HG03060 (cell line): ENCODE results near the gene CC2D2A.
"Not testable (repeated sequence)": the region's sequence is repeated elsewhere in the genome, so short reads cannot be mapped to it uniquely, and the experiment has no call there.

Experiments
- ATAC-seq: cut with Tn5 transposase; IDR thresholded peaks from one replicate; pipeline ENCODE4 v1.9.1; 2021; ENCODE audit warnings: low read depth, moderate number of reproducible peaks; ENCODE audit not compliant: unreplicated experiment

The CC2D2A gene

DNA sequence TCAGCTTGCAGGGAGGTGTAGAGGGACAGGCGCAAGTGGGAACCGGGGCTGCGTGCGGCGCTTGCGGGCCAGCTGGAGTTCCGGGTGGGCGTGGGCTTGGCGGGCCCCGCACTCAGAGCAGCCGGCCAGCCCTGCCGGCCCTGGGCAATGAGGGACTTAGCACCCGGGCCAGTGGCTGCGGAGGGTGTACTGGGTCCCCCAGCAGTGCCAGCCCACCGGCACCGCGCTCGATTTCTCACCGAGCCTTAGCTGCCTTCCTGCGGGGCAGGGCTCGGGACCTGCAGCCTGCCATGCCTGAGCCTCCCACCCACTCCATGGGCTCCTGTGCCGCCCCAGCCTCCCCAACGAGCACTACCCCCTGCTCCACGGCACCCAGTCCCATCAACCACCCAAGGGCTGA, 145.2 kb downstream of the CC2D2A start:
- ATAC-seq, result not testable (repeated sequence)

DNA sequence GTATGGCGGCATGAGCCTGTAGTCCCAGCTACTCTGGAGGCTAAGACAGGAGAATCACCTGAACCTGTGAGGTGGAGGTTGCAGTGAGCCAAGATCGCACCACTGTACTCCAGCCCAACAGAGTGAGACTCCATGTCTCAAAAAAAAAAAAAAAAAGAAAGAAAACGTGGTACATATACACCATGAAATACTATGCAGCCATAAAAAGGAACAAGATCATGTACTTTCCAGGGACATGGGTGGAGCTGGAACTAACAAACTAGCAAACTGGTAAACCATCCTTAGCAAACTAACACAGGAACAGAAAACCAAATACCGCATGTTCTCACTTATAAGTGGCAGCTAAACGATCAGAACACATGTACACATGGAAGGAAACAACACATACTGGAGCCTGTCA, 147.7 kb downstream of the CC2D2A start:
- ATAC-seq, result not testable (repeated sequence)

DNA sequence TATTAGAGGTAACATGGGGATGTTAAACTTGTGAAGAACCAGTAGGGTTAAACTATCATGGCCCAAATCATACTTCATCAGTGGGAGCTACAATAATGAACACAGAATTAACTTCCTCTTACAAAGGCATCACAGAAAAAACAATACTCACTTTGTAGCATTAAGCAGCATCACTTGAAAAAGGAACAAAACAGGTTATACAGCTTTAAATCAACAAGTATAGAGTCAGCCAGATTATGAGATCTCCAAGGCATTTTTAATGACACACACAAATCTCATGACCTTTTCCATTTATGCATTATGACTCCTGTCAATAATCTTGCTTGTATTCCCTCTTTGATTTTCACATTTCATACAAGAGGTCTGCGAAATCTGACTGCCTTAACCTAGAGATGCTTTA, 167.1 kb downstream of the CC2D2A start:
- no peak for ATAC-seq

DNA sequence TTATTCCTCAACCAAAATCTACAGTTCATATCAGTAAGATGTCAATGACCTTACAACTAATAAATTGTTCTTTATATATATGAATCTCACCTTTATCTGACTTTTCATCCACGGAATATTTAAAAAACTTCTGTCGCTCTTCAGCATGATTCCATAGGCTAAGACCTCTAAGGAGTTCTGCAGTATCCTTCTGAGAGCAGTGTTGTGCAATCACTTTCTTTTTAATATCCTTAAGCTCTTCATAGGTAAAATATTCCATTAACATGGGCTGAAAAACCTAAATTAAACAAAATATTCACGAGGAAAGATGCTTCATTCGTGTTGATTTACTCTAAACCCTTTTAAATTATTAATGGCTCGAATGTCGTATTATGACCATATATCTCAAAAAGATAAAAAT, 168.7 kb downstream of the CC2D2A start:
- no peak for ATAC-seq

DNA sequence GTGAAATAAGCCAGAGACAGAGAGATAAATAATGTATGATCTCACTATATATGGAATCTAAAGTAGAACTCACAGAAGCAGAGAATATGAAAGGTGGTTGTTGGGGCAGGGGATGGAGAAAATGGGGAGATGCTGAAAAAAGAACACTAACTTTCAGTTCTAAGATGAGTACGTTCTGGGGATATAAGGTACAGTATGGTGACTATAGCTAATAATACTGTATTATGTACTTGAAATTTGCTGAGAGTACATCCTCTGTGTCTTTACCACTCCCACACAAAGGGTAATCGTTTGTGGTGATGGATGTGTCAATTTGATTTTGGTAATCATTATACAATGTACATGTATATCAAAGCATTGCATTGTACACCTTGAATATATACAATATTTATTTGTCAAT, 178.9 kb downstream of the CC2D2A start:
- no peak for ATAC-seq

DNA sequence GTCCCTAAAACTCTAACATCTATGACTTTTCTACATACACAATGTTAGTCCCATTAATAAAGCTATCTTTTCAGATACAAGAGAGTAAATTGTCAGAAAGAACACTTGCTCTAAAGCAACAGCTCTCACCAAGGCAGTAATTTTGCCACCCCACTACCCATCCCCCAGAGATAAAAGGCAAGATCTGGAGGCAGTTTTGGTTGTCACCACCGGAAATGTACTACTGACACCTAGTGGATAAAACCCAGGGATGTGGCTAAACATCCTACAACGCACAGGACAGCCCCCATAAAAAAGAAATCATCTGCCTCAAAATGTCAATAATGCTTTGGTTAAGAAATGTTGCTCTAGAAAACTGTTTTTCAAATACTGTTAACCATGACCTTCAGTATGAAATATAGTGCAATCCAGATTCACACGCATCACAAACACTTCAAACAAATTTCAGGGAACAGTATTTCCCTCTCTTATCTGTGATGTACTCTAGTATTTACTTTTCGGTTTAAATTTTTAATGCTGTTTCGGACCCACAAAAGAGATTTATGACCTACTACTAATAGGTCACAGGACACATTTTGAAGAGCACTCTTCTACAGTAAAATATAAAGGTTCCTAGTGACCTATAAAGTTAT, 180.3 kb downstream of the CC2D2A start:
- ATAC-seq, result peak; percentile 39
